Tibial nerve (tissue), 4 donors: ENCODE measurements around the gene MAPK8IP3. TPM values are rescaled to one million over a fixed set of nuclear protein-coding genes. Genes with fewer than 3 reads are reported as not detected.

Experiments
- DNase-seq, 2 donors: peaks; one replicate each; pipeline ENCODE4 v3.0.0-alpha.2; 2019; ENCODE audit warnings: low spot score in 2 of 2
- H3K27ac ChIP-seq, 4 donors: fragments of 200-600 bp; sonication (generic) in 3 of 4; one replicate each; pipeline ENCODE4 v1.5.1; 2017 to 2019; ENCODE audit warnings: mild to moderate bottlenecking in 1 of 4
- H3K27me3 ChIP-seq, 2 donors: fragments of 200-600 bp; sonication (generic) in 1 of 2; one replicate each; pipeline versions ENCODE4 v1.5.1 to v1.6.0; 2017 to 2019
- H3K36me3 ChIP-seq, 3 donors: fragments of 200-600 bp; sonication (generic); one replicate each; pipeline ENCODE4 v1.5.1; 2018 to 2019
- H3K4me1 ChIP-seq, 4 donors: fragments of 200-600 bp; sonication (generic) in 3 of 4; one replicate each; pipeline ENCODE4 v1.5.1; 2017 to 2019
- H3K4me3 ChIP-seq, 4 donors: fragments of 200-600 bp; sonication (generic) in 3 of 4; one replicate each; pipeline ENCODE4 v1.5.1; 2017 to 2019; ENCODE audit warnings: mild to moderate bottlenecking in 1 of 4, moderate library complexity in 1 of 4
- H3K9me3 ChIP-seq, 4 donors: fragments of 200-600 bp; sonication (generic) in 3 of 4; one replicate each; pipeline ENCODE4 v1.5.1; 2017 to 2019
- CTCF ChIP-seq, 5 experiments: fragments of 200-600 bp in 3 of 5; fragments of 450-650 bp in 2 of 5; sonication (generic) in 3 of 5; IDR thresholded peaks; one replicate each; pipeline ENCODE4 v1.5.1; 2016 to 2019; ENCODE audit warnings: antibody characterized with exemption in 5 of 5, mild to moderate bottlenecking in 3 of 5, moderate library complexity in 2 of 5
- EP300 ChIP-seq, 2 donors: sonication (generic); formaldehyde crosslinking; IDR thresholded peaks; one replicate each; pipeline ENCODE4 v1.6.1; 2017; ENCODE audit warnings: antibody characterized with exemption in 2 of 2, mild to moderate bottlenecking in 1 of 2
- POLR2A ChIP-seq, 2 donors: fragments of 450-650 bp; IDR thresholded peaks; one replicate each; pipeline ENCODE4 v1.6.1; 2017; ENCODE audit warnings: antibody characterized with exemption in 2 of 2, mild to moderate bottlenecking in 2 of 2, moderate library complexity in 2 of 2
- WGBS, 2 donors: methylation state at CpG; one replicate each; pipeline ENCODE4 v1.1.5; 2018; 5-methylcytosine and 5-hydroxymethylcytosine counted together
- total RNA-seq, 4 donors: library from RNA; depleted of rRNA; stranded (reverse); fragments of >200 nt; gene quantifications; one replicate each; pipeline ENCODE4 v1.1.0, GENCODE V29; 2016

Gene MAPK8IP3
- total RNA-seq, 4 donors from 2014 or later = 92.6 to 188 (median 99.5) TPM

- Histone ChIP-seq H3K9me3 (no peaks in the 10 kb centered on the region), H3K27ac (no peak overlapping the region), H3K4me1 (peaks cover 0 to 33% (median 6%) of the 10 kb centered on the region in 4 donors), H3K4me3 (no peak overlapping the region), H3K36me3 (peaks cover 2 to 92% (median 24%) of the 10 kb centered on the region in 3 donors), H3K27me3 (no peaks in the 10 kb centered on the region)
- DNase-seq = no peak
- TF ChIP-seq POLR2A (IDR thresholded peaks at IDR 0.05) = no peak
- no peak for TF ChIP-seq CTCF (IDR thresholded peaks at IDR 0.05)
- TF ChIP-seq EP300 (IDR thresholded peaks at IDR 0.05) = no peak
- 87% methylated on average over 20 of the region's 22 CpGs for WGBS, 2 donors
Measured at GRCh38 chr16:1765826-1766225, 59.8 kb downstream of the MAPK8IP3 start.

GRCh38 chr16:1766231-1766630, 60.2 kb downstream of the MAPK8IP3 start:
- no peak for DNase-seq
- H3K27me3 ChIP-seq = no peaks in the 10 kb centered on the region
- H3K27ac ChIP-seq = no peak overlapping the region
- H3K4me1 ChIP-seq = peaks cover 0 to 36% (median 6%) of the 10 kb centered on the region in 4 donors
- TF ChIP-seq POLR2A (IDR thresholded peaks at IDR 0.05) (no peak), EP300 (IDR thresholded peaks at IDR 0.05) (no peak), CTCF (IDR thresholded peaks at IDR 0.05) (no peak)
- H3K4me3 ChIP-seq = no peak overlapping the region
- WGBS, 2 donors = 88 to 89% methylated on average over 13 to 19 of the region's 19 CpGs
- no peaks in the 10 kb centered on the region for H3K9me3 ChIP-seq
- peaks cover 2 to 88% (median 22%) of the 10 kb centered on the region in 3 donors for H3K36me3 ChIP-seq

- Histone ChIP-seq H3K27ac (no peak overlapping the region), H3K4me3 (no peak overlapping the region), H3K9me3 (no peaks in the 10 kb centered on the region), H3K4me1 (peaks cover 0 to 38% (median 8%) of the 10 kb centered on the region in 4 donors), H3K27me3 (no peaks in the 10 kb centered on the region), H3K36me3 (peaks cover 2 to 83% (median 22%) of the 10 kb centered on the region in 3 donors)
- 82 to 93% methylated on average over 3 to 18 of the region's 18 CpGs for WGBS, 2 donors
- no peak for DNase-seq
- no peak for TF ChIP-seq EP300 (IDR thresholded peaks at IDR 0.05)
- TF ChIP-seq POLR2A (IDR thresholded peaks at IDR 0.05) = no peak
- TF ChIP-seq CTCF (IDR thresholded peaks at IDR 0.05) = no peak
Measured at GRCh38 chr16:1766701-1767100, 60.7 kb downstream of the MAPK8IP3 start.

- DNase-seq = no peak
- H3K4me3 ChIP-seq = no peak overlapping the region
- H3K27ac ChIP-seq = no peak overlapping the region
- WGBS, 2 donors = 93% methylated on average over 29 to 37 of the region's 42 CpGs
- H3K9me3 ChIP-seq = no peaks in the 10 kb centered on the region
- no peaks in the 10 kb centered on the region for H3K27me3 ChIP-seq
- H3K4me1 ChIP-seq = peaks cover 0 to 45% (median 15%) of the 10 kb centered on the region in 4 donors
- TF ChIP-seq POLR2A (IDR thresholded peaks at IDR 0.05) (no peak), EP300 (IDR thresholded peaks at IDR 0.05) (no peak), CTCF (IDR thresholded peaks at IDR 0.05) (no peak)
- H3K36me3 ChIP-seq = peaks cover 2 to 76% (median 22%) of the 10 kb centered on the region in 3 donors
Measured at GRCh38 chr16:1767116-1767994, 61.4 kb downstream of the MAPK8IP3 start.
